Stimulated activated naive CD8-positive, alpha-beta T cell treated with anti-CD3 and anti-CD28 coated beads, Interleukin-15, Interleukin-2, amounts not matched to agents 100 U/mL and 50 U/mL, for 24 hours (primary cell): Measurements from ENCODE around the gene LIMCH1.

Experiments used
- ATAC-seq: fragments of 150-1000 bp; cut with Tn5 transposase; one replicate; pipeline ENCODE4 v1.10.0; 2021
- DNase-seq: peaks from one replicate; pipeline ENCODE4 v3.0.0; 2021

Gene LIMCH1

GRCh38 chr4:41561244-41561643 lies 23.3 kb downstream of the LIMCH1 start:
- ATAC-seq (no peak), DNase-seq (no peak)

GRCh38 chr4:41567186-41567585 lies 29.2 kb downstream of the LIMCH1 start:
- ATAC-seq (no peak), DNase-seq (no peak)

- ATAC-seq = no peak
- no peak for DNase-seq
Observed at GRCh38 chr4:41568363-41568762, 30.4 kb downstream of the LIMCH1 start.

GRCh38 chr4:41569961-41570360 lies 32.0 kb downstream of the LIMCH1 start:
- ATAC-seq (no peak), DNase-seq (no peak)

DNA sequence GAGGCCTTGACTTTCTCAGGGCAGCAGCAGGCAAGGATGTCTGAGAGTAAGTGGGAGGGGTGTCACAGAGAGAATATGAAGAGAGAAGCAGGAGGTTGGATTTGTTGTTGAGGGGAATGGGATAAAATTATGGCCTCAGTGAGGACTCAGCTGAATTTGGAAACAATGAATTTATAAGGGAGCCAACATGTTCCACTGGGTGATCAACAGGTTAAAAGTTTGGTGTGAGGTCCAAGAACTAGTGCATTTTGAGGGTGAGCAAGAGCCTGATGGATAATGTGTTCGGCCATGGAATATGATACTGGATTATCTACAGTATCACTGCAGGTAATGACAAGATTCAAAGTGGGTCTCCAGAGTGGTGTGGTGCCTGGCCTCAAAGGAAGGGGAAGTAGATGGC lies 33.5 kb downstream of the LIMCH1 start:
- ATAC-seq = no peak

GRCh38 chr4:41572516-41572915 lies 34.6 kb downstream of the LIMCH1 start:
- DNase-seq (no peak), ATAC-seq (no peak)

More for the DNA sequence above, 33.5 kb downstream of the LIMCH1 start:
- DNase-seq = no peak

DNA sequence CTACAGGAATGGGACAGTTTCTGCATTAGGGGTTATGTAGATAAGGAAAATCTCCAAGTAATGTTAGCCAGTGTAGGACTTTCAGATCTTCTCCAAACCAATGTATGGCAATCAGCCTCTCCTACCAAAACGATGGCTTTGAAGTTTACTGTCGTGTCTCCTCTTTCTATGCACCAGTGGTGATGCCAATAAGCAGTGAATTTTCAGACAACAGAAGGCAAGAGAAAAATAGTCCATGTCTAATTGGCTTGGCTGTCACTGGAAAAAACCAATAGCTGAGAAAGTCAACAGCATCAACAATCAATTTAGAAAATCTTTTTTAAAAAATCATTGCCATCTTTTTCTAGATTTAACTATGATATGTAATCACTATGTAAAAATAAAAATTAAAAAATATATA lies 35.0 kb downstream of the LIMCH1 start:
- DNase-seq = no peak
- no peak for ATAC-seq

DNA sequence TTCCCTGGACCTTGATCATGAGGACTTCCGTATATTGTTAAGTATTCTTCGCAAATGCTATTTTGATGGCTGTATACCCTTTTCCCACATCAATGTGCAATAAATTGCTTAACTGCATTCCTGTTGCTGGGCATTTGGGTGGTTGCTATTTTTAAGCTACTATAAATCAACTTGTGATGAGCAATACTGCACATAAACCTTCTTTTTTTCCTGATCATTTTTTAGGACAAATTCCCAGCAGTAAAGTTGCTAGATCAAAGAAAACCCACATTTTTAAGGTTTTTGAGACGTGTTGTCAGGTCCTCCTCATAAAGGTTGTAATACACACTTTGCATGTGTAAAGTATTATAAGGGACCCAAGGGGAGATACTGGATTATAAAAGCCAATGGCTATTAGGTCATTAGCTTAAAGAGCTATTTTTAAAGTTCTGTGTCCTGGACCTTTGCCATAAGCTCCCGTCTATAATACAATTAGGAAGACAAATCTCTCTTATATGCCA lies 35.6 kb downstream of the LIMCH1 start:
- no peak for DNase-seq
- ATAC-seq = no peak

- ATAC-seq = no peak
Observed at GRCh38 chr4:41575207-41575606, 37.2 kb downstream of the LIMCH1 start.

GRCh38 chr4:41575665-41576064 lies 37.7 kb downstream of the LIMCH1 start:
- ATAC-seq (no peak), DNase-seq (no peak)

More at GRCh38 chr4:41575207-41575606, 37.2 kb downstream of the LIMCH1 start:
- DNase-seq = no peak

DNA sequence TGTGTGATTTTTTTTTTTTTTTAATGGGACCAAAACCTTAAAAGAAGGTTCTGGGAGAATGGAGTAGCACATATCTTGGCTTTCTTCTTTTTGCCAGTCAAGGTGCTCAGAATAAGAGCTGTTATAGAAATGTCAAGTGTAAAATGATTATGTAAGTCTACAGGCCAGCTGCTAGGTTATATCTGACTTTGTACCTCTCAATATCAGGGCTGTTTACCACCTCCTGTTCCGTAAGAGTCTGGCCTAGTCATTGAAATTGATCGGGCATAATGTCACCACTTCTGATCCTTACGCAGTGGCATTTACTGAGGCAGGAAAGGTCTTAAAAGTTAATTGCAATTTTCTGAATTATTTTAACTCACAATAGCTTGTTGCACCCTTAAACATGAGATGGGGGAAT lies 41.1 kb downstream of the LIMCH1 start:
- ATAC-seq (no peak), DNase-seq (no peak)

DNA sequence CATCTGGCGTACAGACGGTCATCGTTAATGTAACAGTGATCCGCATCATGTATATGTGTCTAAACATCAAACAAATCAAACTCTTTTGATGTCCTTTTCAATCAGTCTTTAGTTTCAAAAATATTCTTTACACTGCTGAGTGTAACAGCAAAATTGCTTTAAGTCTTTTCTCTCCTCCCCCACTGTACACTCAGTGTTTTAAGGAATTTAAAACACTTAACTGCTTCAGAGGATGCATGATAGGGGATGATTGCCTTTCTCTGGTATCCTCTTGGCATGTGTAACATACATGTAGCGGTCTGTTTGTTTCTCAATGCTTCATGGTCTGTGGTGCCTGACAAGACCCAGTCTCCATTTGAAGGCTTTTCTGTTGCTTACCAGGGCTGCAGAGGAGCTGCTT lies 41.6 kb downstream of the LIMCH1 start:
- DNase-seq (no peak), ATAC-seq (no peak)

- DNase-seq (no peak), ATAC-seq (no peak)
Observed at GRCh38 chr4:41580007-41580406, 42.0 kb downstream of the LIMCH1 start.

GRCh38 chr4:41586675-41587225 lies 48.8 kb downstream of the LIMCH1 start:
- DNase-seq = no peak
- no peak for ATAC-seq

DNA sequence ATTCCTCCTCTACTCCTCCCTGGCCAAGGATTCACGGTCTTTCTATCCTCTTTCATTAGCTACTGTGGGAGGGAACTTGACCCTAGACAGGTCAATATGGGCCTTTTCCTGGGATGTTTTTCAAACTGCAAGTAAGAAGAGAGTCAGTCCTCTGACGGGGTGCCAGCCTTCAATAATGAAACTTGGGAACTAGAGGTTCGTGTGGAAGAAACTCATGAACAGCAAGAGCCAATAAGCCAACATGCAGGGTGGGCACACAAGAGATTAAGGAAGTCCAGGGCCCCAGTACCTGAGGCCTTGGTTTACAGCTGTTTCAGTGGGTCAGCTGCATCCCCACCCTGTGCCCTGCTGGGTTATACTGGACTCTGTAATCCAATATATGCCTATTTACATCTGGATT lies 49.3 kb downstream of the LIMCH1 start:
- DNase-seq (no peak), ATAC-seq (no peak)

DNA sequence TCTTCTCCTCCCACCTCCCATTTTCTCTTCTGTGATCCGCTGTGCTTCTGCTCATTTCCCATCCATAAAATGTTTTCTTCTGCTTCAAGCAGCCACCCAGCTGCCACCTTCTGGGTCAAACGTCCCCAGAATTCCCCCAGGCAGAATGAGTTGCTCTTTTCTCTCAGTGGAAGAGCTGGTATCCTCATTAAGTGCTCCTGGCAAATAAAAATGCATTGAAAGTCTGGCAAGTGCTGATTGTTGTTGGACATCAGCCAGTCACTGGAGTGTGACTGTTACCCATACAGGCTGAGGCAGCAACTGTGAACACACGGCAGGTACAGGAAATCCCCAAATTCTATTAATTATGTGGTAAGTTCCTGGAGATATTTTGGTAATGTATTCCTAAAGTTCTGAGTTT lies 52.6 kb downstream of the LIMCH1 start:
- no peak for DNase-seq
- no peak for ATAC-seq

DNA sequence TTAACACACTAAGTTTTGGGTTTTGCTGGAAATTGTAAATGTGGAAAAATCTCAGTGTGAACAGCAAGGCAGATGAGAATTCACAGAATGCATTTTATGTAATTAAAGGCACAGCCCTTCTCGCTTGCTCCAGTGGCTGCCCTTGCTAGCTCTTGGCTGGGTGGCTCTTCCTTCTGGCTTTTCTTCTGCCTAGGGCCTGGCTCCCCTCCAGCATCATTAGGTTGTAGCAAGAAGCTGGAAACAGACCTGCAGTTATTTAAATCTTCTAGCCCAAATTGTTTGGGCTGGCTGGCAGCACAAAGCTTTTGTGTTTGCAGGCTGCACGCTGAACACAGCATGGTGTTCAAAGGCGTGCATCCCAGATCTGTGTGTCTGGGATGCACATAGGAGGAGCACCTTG lies 56.5 kb downstream of the LIMCH1 start:
- ATAC-seq (no peak), DNase-seq (no peak)

GRCh38 chr4:41597494-41597893 lies 59.5 kb downstream of the LIMCH1 start:
- ATAC-seq (no peak), DNase-seq (no peak)

- ATAC-seq = no peak
- DNase-seq = no peak
Observed at GRCh38 chr4:41598580-41598979, 60.6 kb downstream of the LIMCH1 start.

- ATAC-seq = no peak
- DNase-seq = no peak
Observed at GRCh38 chr4:41599192-41599786, 61.3 kb downstream of the LIMCH1 start.

GRCh38 chr4:41600243-41600912 lies 62.4 kb downstream of the LIMCH1 start:
- DNase-seq (no peak), ATAC-seq (no peak)

GRCh38 chr4:41601025-41601424 lies 63.1 kb downstream of the LIMCH1 start:
- ATAC-seq = no peak
- no peak for DNase-seq

GRCh38 chr4:41602113-41602512 lies 64.2 kb downstream of the LIMCH1 start:
- DNase-seq = no peak

More at GRCh38 chr4:41602113-41602512, 64.2 kb downstream of the LIMCH1 start:
- ATAC-seq = no peak
